SK-N-SH (cell line): Measurements from ENCODE around the gene GDPD4. TPM values are rescaled to one million over a fixed set of nuclear protein-coding genes. Genes with fewer than 3 reads are reported as not detected.

Source experiments
- CTCF ChIA-PET: fragments of 300-600, 350-600 bp; formaldehyde crosslinking; extraction: SDS; loops from one replicate; lab custom pipeline; 2021; lab: Yijun Ruan, JAX
- POLR2A ChIA-PET: fragments of 350-600 bp; sonication (Branson Sonifier 250); formaldehyde crosslinking; extraction: SDS; loops from one replicate; lab custom pipeline; 2020; ENCODE audit warnings: antibody characterized with exemption, inconsistent platforms; lab: Yijun Ruan, JAX
- DNase-seq: peaks from one replicate; pipeline ENCODE4 v3.0.0; 2012
- H2AFZ ChIP-seq: fragments of 200-600 bp; sonication (generic); 2 replicates; pipeline ENCODE4 v1.8.1; 2016; ENCODE audit warnings: antibody characterized with exemption, mild to moderate bottlenecking, low read depth
- H3F3A ChIP-seq: fragments of 200-600 bp; sonication (generic); replicated peaks from 2 replicates; pipeline ENCODE3; 2016; ENCODE audit warnings: antibody characterized with exemption, mild to moderate bottlenecking; ENCODE audit not compliant: insufficient read depth
- H3K27ac ChIP-seq, 2 experiments: fragments of 200-500 bp in 1 of 2; fragments of 200-600 bp in 1 of 2; sonication (Bioruptor generic) in 1 of 2; sonication (generic), shearing (Covaris generic) in 1 of 2; 2 replicates each; pipeline versions ENCODE4 v1.5.1 to v1.6.1; 2014 to 2016; ENCODE audit warnings: low read depth in 2 of 2, inconsistent platforms in 1 of 2, low read length in 1 of 2, mild to moderate bottlenecking in 1 of 2, mixed read lengths in 1 of 2
- H3K27me3 ChIP-seq: fragments of 200-600 bp; sonication (generic), shearing (Covaris generic); 2 replicates; pipeline ENCODE4 v1.6.1; 2016; ENCODE audit warnings: mixed run types; ENCODE audit not compliant: insufficient read depth
- H3K36me3 ChIP-seq, 2 experiments: fragments of 200-500 bp in 1 of 2; fragments of 200-600 bp in 1 of 2; sonication (Bioruptor generic) in 1 of 2; sonication (generic) in 1 of 2; replicated peaks in 1 of 2; 2 replicates each; pipeline versions ENCODE3 to v1.5.1; 2014 to 2016; ENCODE audit warnings: low read length in 1 of 2, mild to moderate bottlenecking in 1 of 2; ENCODE audit not compliant: insufficient read depth in 2 of 2, control insufficient read depth in 1 of 2
- H3K4me1 ChIP-seq, 2 experiments: fragments of 200-500 bp in 1 of 2; fragments of 200-600 bp in 1 of 2; sonication (Bioruptor generic) in 1 of 2; sonication (generic), shearing (Covaris generic) in 1 of 2; 2 replicates each; pipeline versions ENCODE4 v1.5.1 to v1.6.1; 2014 to 2016; ENCODE audit warnings: low read depth in 1 of 2, low read length in 1 of 2, mixed run types in 1 of 2; ENCODE audit not compliant: insufficient read depth in 2 of 2, control insufficient read depth in 1 of 2
- H3K4me2 ChIP-seq: fragments of 200-600 bp; sonication (generic), shearing (Covaris generic); 2 replicates; pipeline ENCODE4 v1.6.1; 2017; ENCODE audit warnings: mixed run types
- H3K4me3 ChIP-seq, 2 experiments: fragments of 200-500 bp in 1 of 2; fragments of 200-600 bp in 1 of 2; sonication (Bioruptor generic) in 1 of 2; sonication (generic), shearing (Covaris generic) in 1 of 2; 2 replicates each; pipeline versions ENCODE4 v1.5.1 to v1.8.1; 2014 to 2016; ENCODE audit warnings: low read depth in 2 of 2, inconsistent platforms in 1 of 2, low read length in 1 of 2, mild to moderate bottlenecking in 1 of 2, mixed read lengths in 1 of 2, moderate library complexity in 1 of 2
- H3K79me2 ChIP-seq: fragments of 200-600 bp; sonication (generic); 2 replicates; pipeline ENCODE4 v1.8.1; 2017; ENCODE audit warnings: mild to moderate bottlenecking; ENCODE audit not compliant: insufficient read depth
- H3K9ac ChIP-seq: fragments of 200-600 bp; sonication (generic); 2 replicates; pipeline ENCODE4 v1.6.1; 2017; ENCODE audit warnings: mixed run types
- H3K9me2 ChIP-seq: fragments of 200-600 bp; sonication (generic); 2 replicates; pipeline ENCODE4 v1.6.1; 2017; ENCODE audit warnings: mixed run types
- H3K9me3 ChIP-seq: fragments of 200-600 bp; sonication (generic); 2 replicates; pipeline ENCODE4 v1.6.1; 2017; ENCODE audit warnings: mixed run types, mild to moderate bottlenecking, moderate library complexity
- H4K20me1 ChIP-seq: fragments of 200-600 bp; sonication (generic); 2 replicates; pipeline ENCODE4 v1.6.1; 2017; ENCODE audit warnings: mild to moderate bottlenecking, mixed run types; ENCODE audit not compliant: insufficient read depth
- CHD2 ChIP-seq: fragments of 150-350 bp; IDR thresholded peaks from 2 replicates; pipeline ENCODE4 v1.6.1; 2018; ENCODE audit warnings: low read length; ENCODE audit not compliant: partially characterized antibody
- ELF1 ChIP-seq: IDR thresholded peaks from 2 replicates; pipeline ENCODE4 v1.4.0; 2012
- FOXJ3 ChIP-seq: sonication (generic); formaldehyde crosslinking; IDR thresholded peaks from 2 replicates; pipeline ENCODE4 v1.5.1; 2020; ENCODE audit warnings: mild to moderate bottlenecking, missing genetic modification reagents
- FOXM1 ChIP-seq: IDR thresholded peaks from 2 replicates; pipeline ENCODE4 v1.4.0; 2012; ENCODE audit warnings: low read depth, mild to moderate bottlenecking
- JUND ChIP-seq: IDR thresholded peaks from 2 replicates; pipeline ENCODE4 v1.4.0; 2012
- MXI1 ChIP-seq: IDR thresholded peaks from 2 replicates; pipeline ENCODE4 v1.6.1; 2012; ENCODE audit warnings: mild to moderate bottlenecking, low read depth, low read length, improper control_type of control experiment
- NFIC ChIP-seq: IDR thresholded peaks from 2 replicates; pipeline ENCODE4 v1.4.0; 2012; ENCODE audit warnings: borderline replicate concordance
- POLR2AphosphoS5 ChIP-seq: IDR thresholded peaks from 2 replicates; pipeline ENCODE4 v1.6.1; 2012; ENCODE audit warnings: low read depth, low read length
- RCOR1 ChIP-seq: fragments of 150-350 bp; IDR thresholded peaks from 2 replicates; pipeline ENCODE4 v1.6.1; 2017; ENCODE audit warnings: antibody characterized with exemption, low read length
- SIN3A ChIP-seq: IDR thresholded peaks from 2 replicates; pipeline ENCODE4 v1.6.1; 2012; ENCODE audit warnings: low read depth, mild to moderate bottlenecking, low read length, moderate library complexity, borderline replicate concordance
- SMC3 ChIP-seq: IDR thresholded peaks from 2 replicates; pipeline ENCODE4 v1.6.1; 2012; ENCODE audit warnings: low read depth, low read length, improper control_type of control experiment
- TAF1 ChIP-seq: IDR thresholded peaks from 2 replicates; pipeline ENCODE4 v1.6.1; 2012; ENCODE audit warnings: low read depth, mild to moderate bottlenecking, low read length, moderate library complexity, borderline replicate concordance
- TEAD4 ChIP-seq: IDR thresholded peaks from 2 replicates; pipeline ENCODE4 v1.4.0; 2012; ENCODE audit warnings: mild to moderate bottlenecking, borderline replicate concordance; ENCODE audit not compliant: insufficient read depth
- YY1 ChIP-seq: IDR thresholded peaks from 2 replicates; pipeline ENCODE4 v1.4.0; 2012; ENCODE audit warnings: low read depth, mild to moderate bottlenecking
- WGBS: methylation state at CpG from one replicate; pipeline ENCODE4 v1.1.6; 2017; ENCODE audit warnings: low lambda C conversion rate; 5-methylcytosine and 5-hydroxymethylcytosine counted together
- polyA plus RNA-seq, 3 experiments: library from polyadenylated mRNA; depleted of rRNA; stranded (reverse); fragments of >200 nt; gene quantifications; 2 replicates each; pipeline ENCODE4 v1.2.3, GENCODE V29; 2012
- TF ChIP-seq, protein P1 (sequence below): IDR thresholded peaks from 2 replicates; pipeline ENCODE4 v1.4.0; 2012; ENCODE audit warnings: low read depth
- TF ChIP-seq, protein P2 (sequence below): IDR thresholded peaks from 2 replicates; pipeline ENCODE4; 2012
- TF ChIP-seq, protein P3 (sequence below): IDR thresholded peaks from 2 replicates; pipeline ENCODE4 v1.6.1; 2012; ENCODE audit warnings: mild to moderate bottlenecking, low read depth, low read length, moderate library complexity
- TF ChIP-seq, protein P4 (sequence below): IDR thresholded peaks from 2 replicates; pipeline ENCODE4 v1.4.0; 2012; ENCODE audit warnings: low read depth, borderline replicate concordance
- TF ChIP-seq, protein P5 (sequence below): IDR thresholded peaks from 2 replicates; pipeline ENCODE4 v1.4.0; 2012; ENCODE audit warnings: low read depth, borderline replicate concordance

GDPD4 gene
- polyA plus RNA-seq, 1 of the 3 experiments (the other 2 are of a cell fraction), result not detected

DNA sequence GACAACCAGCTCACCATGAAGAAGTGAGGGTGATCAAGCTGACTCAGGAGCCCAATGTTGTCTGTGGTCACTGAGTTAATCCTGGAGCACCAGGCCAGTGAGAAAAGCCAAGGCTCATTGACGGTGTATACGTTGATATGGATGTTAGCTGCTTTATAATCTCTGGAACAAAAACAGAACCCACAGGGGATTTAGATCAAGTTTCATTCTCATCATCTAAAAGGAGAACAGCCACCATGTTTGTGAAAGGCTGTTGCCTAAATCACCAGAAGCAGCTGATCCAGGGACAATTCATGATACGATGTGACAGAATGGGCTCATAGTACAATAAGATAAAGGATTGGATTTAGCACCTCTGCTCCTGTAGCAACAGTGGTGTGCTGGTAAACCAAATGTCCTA lies 68.5 kb downstream of the GDPD4 start:
- CTCF ChIA-PET, result interaction anchor here (1.4 to 1.9 kb wide), 3 partner anchors 23 to 315 kb away, joined by 3 to 6 read pairs (median 5); no protein-coding TSS in a partner anchor
- no peak overlapping the region for H3K9ac ChIP-seq
- H4K20me1 ChIP-seq, result no peaks in the 10 kb centered on the region
- no peaks in the 10 kb centered on the region for H3K9me3 ChIP-seq
- no peak overlapping the region for H3K27ac ChIP-seq
- no peaks in the 10 kb centered on the region for H3F3A ChIP-seq
- H3K36me3 ChIP-seq, result no peaks in the 10 kb centered on the region
- no peaks in the 10 kb centered on the region for H3K27me3 ChIP-seq
- no peaks in the 10 kb centered on the region for H3K79me2 ChIP-seq
- TF ChIP-seq FOXM1 (no peak), JUND (no peak), TAF1 (no peak), SIN3A (no peak), CHD2 (no peak), ELF1 (no peak), NFIC (no peak), YY1 (no peak), TEAD4 (no peak), MXI1 (no peak), SMC3 (no peak), FOXJ3 (no peak), RCOR1 (no peak), POLR2AphosphoS5 (no peak)
- TF ChIP-seq, protein P1, sequence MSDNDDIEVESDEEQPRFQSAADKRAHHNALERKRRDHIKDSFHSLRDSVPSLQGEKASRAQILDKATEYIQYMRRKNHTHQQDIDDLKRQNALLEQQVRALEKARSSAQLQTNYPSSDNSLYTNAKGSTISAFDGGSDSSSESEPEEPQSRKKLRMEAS, result no peak
- TF ChIP-seq, protein P2, sequence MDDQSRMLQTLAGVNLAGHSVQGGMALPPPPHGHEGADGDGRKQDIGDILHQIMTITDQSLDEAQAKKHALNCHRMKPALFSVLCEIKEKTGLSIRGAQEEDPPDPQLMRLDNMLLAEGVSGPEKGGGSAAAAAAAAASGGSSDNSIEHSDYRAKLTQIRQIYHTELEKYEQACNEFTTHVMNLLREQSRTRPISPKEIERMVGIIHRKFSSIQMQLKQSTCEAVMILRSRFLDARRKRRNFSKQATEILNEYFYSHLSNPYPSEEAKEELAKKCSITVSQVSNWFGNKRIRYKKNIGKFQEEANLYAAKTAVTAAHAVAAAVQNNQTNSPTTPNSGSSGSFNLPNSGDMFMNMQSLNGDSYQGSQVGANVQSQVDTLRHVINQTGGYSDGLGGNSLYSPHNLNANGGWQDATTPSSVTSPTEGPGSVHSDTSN, result no peak
- TF ChIP-seq, protein P3, sequence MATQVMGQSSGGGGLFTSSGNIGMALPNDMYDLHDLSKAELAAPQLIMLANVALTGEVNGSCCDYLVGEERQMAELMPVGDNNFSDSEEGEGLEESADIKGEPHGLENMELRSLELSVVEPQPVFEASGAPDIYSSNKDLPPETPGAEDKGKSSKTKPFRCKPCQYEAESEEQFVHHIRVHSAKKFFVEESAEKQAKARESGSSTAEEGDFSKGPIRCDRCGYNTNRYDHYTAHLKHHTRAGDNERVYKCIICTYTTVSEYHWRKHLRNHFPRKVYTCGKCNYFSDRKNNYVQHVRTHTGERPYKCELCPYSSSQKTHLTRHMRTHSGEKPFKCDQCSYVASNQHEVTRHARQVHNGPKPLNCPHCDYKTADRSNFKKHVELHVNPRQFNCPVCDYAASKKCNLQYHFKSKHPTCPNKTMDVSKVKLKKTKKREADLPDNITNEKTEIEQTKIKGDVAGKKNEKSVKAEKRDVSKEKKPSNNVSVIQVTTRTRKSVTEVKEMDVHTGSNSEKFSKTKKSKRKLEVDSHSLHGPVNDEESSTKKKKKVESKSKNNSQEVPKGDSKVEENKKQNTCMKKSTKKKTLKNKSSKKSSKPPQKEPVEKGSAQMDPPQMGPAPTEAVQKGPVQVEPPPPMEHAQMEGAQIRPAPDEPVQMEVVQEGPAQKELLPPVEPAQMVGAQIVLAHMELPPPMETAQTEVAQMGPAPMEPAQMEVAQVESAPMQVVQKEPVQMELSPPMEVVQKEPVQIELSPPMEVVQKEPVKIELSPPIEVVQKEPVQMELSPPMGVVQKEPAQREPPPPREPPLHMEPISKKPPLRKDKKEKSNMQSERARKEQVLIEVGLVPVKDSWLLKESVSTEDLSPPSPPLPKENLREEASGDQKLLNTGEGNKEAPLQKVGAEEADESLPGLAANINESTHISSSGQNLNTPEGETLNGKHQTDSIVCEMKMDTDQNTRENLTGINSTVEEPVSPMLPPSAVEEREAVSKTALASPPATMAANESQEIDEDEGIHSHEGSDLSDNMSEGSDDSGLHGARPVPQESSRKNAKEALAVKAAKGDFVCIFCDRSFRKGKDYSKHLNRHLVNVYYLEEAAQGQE, result no peak
- TF ChIP-seq, protein P4, sequence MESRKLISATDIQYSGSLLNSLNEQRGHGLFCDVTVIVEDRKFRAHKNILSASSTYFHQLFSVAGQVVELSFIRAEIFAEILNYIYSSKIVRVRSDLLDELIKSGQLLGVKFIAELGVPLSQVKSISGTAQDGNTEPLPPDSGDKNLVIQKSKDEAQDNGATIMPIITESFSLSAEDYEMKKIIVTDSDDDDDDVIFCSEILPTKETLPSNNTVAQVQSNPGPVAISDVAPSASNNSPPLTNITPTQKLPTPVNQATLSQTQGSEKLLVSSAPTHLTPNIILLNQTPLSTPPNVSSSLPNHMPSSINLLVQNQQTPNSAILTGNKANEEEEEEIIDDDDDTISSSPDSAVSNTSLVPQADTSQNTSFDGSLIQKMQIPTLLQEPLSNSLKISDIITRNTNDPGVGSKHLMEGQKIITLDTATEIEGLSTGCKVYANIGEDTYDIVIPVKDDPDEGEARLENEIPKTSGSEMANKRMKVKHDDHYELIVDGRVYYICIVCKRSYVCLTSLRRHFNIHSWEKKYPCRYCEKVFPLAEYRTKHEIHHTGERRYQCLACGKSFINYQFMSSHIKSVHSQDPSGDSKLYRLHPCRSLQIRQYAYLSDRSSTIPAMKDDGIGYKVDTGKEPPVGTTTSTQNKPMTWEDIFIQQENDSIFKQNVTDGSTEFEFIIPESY, result no peak
- TF ChIP-seq, protein P5, sequence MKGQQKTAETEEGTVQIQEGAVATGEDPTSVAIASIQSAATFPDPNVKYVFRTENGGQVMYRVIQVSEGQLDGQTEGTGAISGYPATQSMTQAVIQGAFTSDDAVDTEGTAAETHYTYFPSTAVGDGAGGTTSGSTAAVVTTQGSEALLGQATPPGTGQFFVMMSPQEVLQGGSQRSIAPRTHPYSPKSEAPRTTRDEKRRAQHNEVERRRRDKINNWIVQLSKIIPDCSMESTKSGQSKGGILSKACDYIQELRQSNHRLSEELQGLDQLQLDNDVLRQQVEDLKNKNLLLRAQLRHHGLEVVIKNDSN, result no peak
- H3K9me2 ChIP-seq, result no peaks in the 10 kb centered on the region
- WGBS, result 94% methylated on average over 3 of the region's 3 CpGs
- H3K4me2 ChIP-seq, result no peak overlapping the region
- H3K4me1 ChIP-seq, result no peaks in the 10 kb centered on the region
- H2AFZ ChIP-seq, result no peak overlapping the region
- POLR2A ChIA-PET, result no interaction called here
- no peak for DNase-seq
- no peak overlapping the region for H3K4me3 ChIP-seq
